ENCODE data around the gene ETDC. TPM values are rescaled to one million over a fixed set of nuclear protein-coding genes. Genes with fewer than 3 reads are reported as not detected.

The ETDC gene
- total RNA-seq, 1 experiment from 2014 or later: not detected

GRCh38 chrX:135340831-135341230, 31.6 kb downstream of the ETDC start:
- Histone ChIP-seq H3F3A (ENCODE audit: insufficient read depth, low read depth) (no peaks in the 10 kb centered on the region), H3K4me1 (replicated peaks; ENCODE audit: insufficient read depth) (peaks cover 36% of the 10 kb centered on the region), H3K9me3 (ENCODE audit: insufficient read depth, low read depth) (no peaks in the 10 kb centered on the region), H2AFZ (no peak overlapping the region), H3K4me3 (no peak overlapping the region), H3K4me2 (peak overlapping the region; percentile 94), H3K36me3 (ENCODE audit: low read depth) (no peaks in the 10 kb centered on the region), H3K9me2 (ENCODE audit: insufficient read depth) (no peaks in the 10 kb centered on the region), H3K27ac (no peak overlapping the region), H3K79me2 (ENCODE audit: low read depth) (peaks cover 43% of the 10 kb centered on the region), H3K27me3 (ENCODE audit: insufficient read depth, low read depth) (no peaks in the 10 kb centered on the region), H4K20me1 (ENCODE audit: insufficient read depth) (no peaks in the 10 kb centered on the region)
- DNase-seq: no peak
- ChIA-PET CTCF (no interaction called here), POLR2A (ENCODE audit: unreplicated experiment) (no interaction called here)
- intact Hi-C loops (cut with micrococcal nuclease; ENCODE audit: unreplicated experiment): no loop called here
- no TSS peak for BruUV-seq (replicated peaks)
- TF ChIP-seq EZH2 (IDR thresholded peaks at IDR 0.05; ENCODE audit: low read depth): no peak
- TF ChIP-seq CTCF (conservative IDR thresholded peaks at IDR 0.05): no peak

GRCh38 chrX:135345107-135345589, 35.9 kb downstream of the ETDC start:
- POLR2A ChIA-PET (ENCODE audit: unreplicated experiment): no interaction called here

GRCh38 chrX:135346975-135347374, 37.7 kb downstream of the ETDC start:
- CTCF ChIA-PET: no interaction called here
- Histone ChIP-seq H3K27me3 (ENCODE audit: insufficient read depth, low read depth) (no peaks in the 10 kb centered on the region), H3F3A (ENCODE audit: insufficient read depth, low read depth) (no peaks in the 10 kb centered on the region), H4K20me1 (ENCODE audit: insufficient read depth) (no peaks in the 10 kb centered on the region), H3K27ac (no peak overlapping the region), H3K36me3 (ENCODE audit: low read depth) (no peaks in the 10 kb centered on the region), H2AFZ (no peak overlapping the region), H3K4me3 (no peak overlapping the region), H3K4me1 (replicated peaks; ENCODE audit: insufficient read depth) (peaks cover 13% of the 10 kb centered on the region), H3K9me2 (ENCODE audit: insufficient read depth) (no peaks in the 10 kb centered on the region), H3K4me2 (no peak overlapping the region), H3K79me2 (ENCODE audit: low read depth) (peaks cover 13% of the 10 kb centered on the region), H3K9me3 (ENCODE audit: insufficient read depth, low read depth) (no peaks in the 10 kb centered on the region)
- intact Hi-C loops (cut with micrococcal nuclease; ENCODE audit: unreplicated experiment): no loop called here
- POLR2A ChIA-PET (ENCODE audit: unreplicated experiment): no interaction called here
- TF ChIP-seq EZH2 (IDR thresholded peaks at IDR 0.05; ENCODE audit: low read depth): no peak
- no peak for TF ChIP-seq CTCF (conservative IDR thresholded peaks at IDR 0.05)
- no peak for DNase-seq
- BruUV-seq (replicated peaks): no TSS peak

More at GRCh38 chrX:135345107-135345589, 35.9 kb downstream of the ETDC start:
- CTCF ChIA-PET: interaction anchor here (0.6 kb wide), 1 partner anchor 593 kb away, joined by 9 read pairs; no protein-coding TSS in a partner anchor
- TF ChIP-seq EZH2 (IDR thresholded peaks at IDR 0.05; ENCODE audit: low read depth): no peak
- TF ChIP-seq CTCF (conservative IDR thresholded peaks at IDR 0.05): no peak
- H4K20me1 ChIP-seq (ENCODE audit: insufficient read depth): no peaks in the 10 kb centered on the region
- H3K79me2 ChIP-seq (ENCODE audit: low read depth): peaks cover 31% of the 10 kb centered on the region
- no peaks in the 10 kb centered on the region for H3K9me2 ChIP-seq (ENCODE audit: insufficient read depth)
- H3K4me3 ChIP-seq: peak overlapping the region; percentile 74
- H3K27me3 ChIP-seq (ENCODE audit: insufficient read depth, low read depth): no peaks in the 10 kb centered on the region
- BruUV-seq (replicated peaks): no TSS peak
- intact Hi-C loops (cut with micrococcal nuclease; ENCODE audit: unreplicated experiment): no loop called here
- no peak for DNase-seq
- H2AFZ ChIP-seq: peak overlapping the region; percentile 90
- H3F3A ChIP-seq (ENCODE audit: insufficient read depth, low read depth): no peaks in the 10 kb centered on the region
- H3K27ac ChIP-seq: no peak overlapping the region
- H3K4me2 ChIP-seq: peak overlapping the region; percentile 94
- H3K9me3 ChIP-seq (ENCODE audit: insufficient read depth, low read depth): no peaks in the 10 kb centered on the region
- H3K36me3 ChIP-seq (ENCODE audit: low read depth): no peaks in the 10 kb centered on the region
- H3K4me1 ChIP-seq (replicated peaks; ENCODE audit: insufficient read depth): peaks cover 29% of the 10 kb centered on the region
